ENCODE measurements around the gene KIAA1328. TPM values are rescaled to one million over a fixed set of nuclear protein-coding genes. Genes with fewer than 3 reads are reported as not detected.

KIAA1328 gene
- total RNA-seq, 2 donors from 2014 or later: 8.9 to 12.5 TPM

- ATAC-seq (replicated peaks): no peak
- peaks cover 16% of the 10 kb centered on the region for H3K27me3 Mint-ChIP-seq
- H3K36me3 Mint-ChIP-seq (ENCODE audit: low read depth): no peaks in the 10 kb centered on the region
- no peak overlapping the region for H3K27ac Mint-ChIP-seq
- H3K4me1 Mint-ChIP-seq: no peaks in the 10 kb centered on the region
- H3K4me3 Mint-ChIP-seq: no peak overlapping the region
- peaks cover 9% of the 10 kb centered on the region for H3K9me3 Mint-ChIP-seq
These were observed 443.3 kb downstream of the KIAA1328 start for GRCh38 chr18:37272226-37272625.

GRCh38 chr18:37272841-37273240, 443.9 kb downstream of the KIAA1328 start:
- no peak overlapping the region for H3K27ac Mint-ChIP-seq
- H3K36me3 Mint-ChIP-seq (ENCODE audit: low read depth): no peaks in the 10 kb centered on the region
- H3K9me3 Mint-ChIP-seq: peaks cover 9% of the 10 kb centered on the region

GRCh38 chr18:37274309-37275236, 445.6 kb downstream of the KIAA1328 start:
- no peak for ATAC-seq (replicated peaks)
- H3K36me3 Mint-ChIP-seq (ENCODE audit: low read depth): no peaks in the 10 kb centered on the region
- H3K4me3 Mint-ChIP-seq: no peak overlapping the region
- no peaks in the 10 kb centered on the region for H3K4me1 Mint-ChIP-seq
- peaks cover 24% of the 10 kb centered on the region for H3K27me3 Mint-ChIP-seq
- no peak overlapping the region for H3K27ac Mint-ChIP-seq
- H3K9me3 Mint-ChIP-seq: peaks cover 9% of the 10 kb centered on the region

More at GRCh38 chr18:37272841-37273240, 443.9 kb downstream of the KIAA1328 start:
- H3K4me3 Mint-ChIP-seq: no peak overlapping the region
- H3K27me3 Mint-ChIP-seq: peaks cover 20% of the 10 kb centered on the region
- ATAC-seq (replicated peaks): no peak
- H3K4me1 Mint-ChIP-seq: no peaks in the 10 kb centered on the region

GRCh38 chr18:37275237-37275741, 446.4 kb downstream of the KIAA1328 start:
- H3K36me3 Mint-ChIP-seq (ENCODE audit: low read depth): no peaks in the 10 kb centered on the region
- no peak for ATAC-seq (replicated peaks)
- H3K4me3 Mint-ChIP-seq: no peak overlapping the region
- H3K4me1 Mint-ChIP-seq: no peaks in the 10 kb centered on the region
- no peak overlapping the region for H3K27ac Mint-ChIP-seq
- H3K9me3 Mint-ChIP-seq: peaks cover 6% of the 10 kb centered on the region
- peaks cover 24% of the 10 kb centered on the region for H3K27me3 Mint-ChIP-seq

GRCh38 chr18:37276111-37276890, 447.4 kb downstream of the KIAA1328 start:
- no peaks in the 10 kb centered on the region for H3K4me1 Mint-ChIP-seq
- H3K4me3 Mint-ChIP-seq: no peak overlapping the region
- no peak overlapping the region for H3K27ac Mint-ChIP-seq
- no peak for ATAC-seq (replicated peaks)
- H3K36me3 Mint-ChIP-seq (ENCODE audit: low read depth): no peaks in the 10 kb centered on the region
- H3K27me3 Mint-ChIP-seq: peaks cover 24% of the 10 kb centered on the region
- peaks cover 4% of the 10 kb centered on the region for H3K9me3 Mint-ChIP-seq

DNA sequence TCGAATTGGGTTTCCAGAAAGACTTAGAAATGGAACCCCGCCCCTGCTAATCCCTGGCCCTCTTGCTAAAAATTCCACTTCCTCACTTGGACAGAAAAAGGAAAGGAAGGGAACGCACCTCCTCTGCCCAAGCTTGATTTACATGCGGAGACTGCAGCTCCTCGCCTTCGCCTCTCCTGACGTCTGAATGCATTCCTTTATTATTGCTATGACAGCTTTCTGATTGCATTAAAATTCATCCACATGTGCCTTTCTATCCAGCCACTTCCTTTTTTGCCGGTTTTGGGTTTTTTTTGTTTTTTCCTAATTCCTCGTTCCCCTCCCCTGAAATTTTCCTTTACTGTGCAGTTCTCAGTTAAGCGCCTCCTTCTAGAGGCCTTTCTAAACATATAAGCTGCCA, 448.9 kb downstream of the KIAA1328 start:
- no peaks in the 10 kb centered on the region for H3K4me1 Mint-ChIP-seq

More for the DNA sequence above, 448.9 kb downstream of the KIAA1328 start:
- ATAC-seq (replicated peaks): no peak
- peaks cover 4% of the 10 kb centered on the region for H3K9me3 Mint-ChIP-seq
- no peak overlapping the region for H3K27ac Mint-ChIP-seq
- peaks cover 24% of the 10 kb centered on the region for H3K27me3 Mint-ChIP-seq
- no peaks in the 10 kb centered on the region for H3K36me3 Mint-ChIP-seq (ENCODE audit: low read depth)
- H3K4me3 Mint-ChIP-seq: no peak overlapping the region

Other genes with a start within 250 kb of the KIAA1328 start
- gene TPGS2, start 125 bp upstream of the KIAA1328 start, total RNA-seq: 100 to 1,000 TPM in 1 of 2 donors, 10 to 100 TPM in 1; 53.9 to 100 TPM

All from activated T-helper 17 cell treated with anti-CD3 and anti-CD28 coated beads, Interleukin-2, amount 50 U/mL, for 72 hours (primary cell).